Kidney (tissue), 14 donors: ENCODE measurements around the gene ZBTB7C. TPM values are rescaled to one million over a fixed set of nuclear protein-coding genes. Genes with fewer than 3 reads are reported as not detected.
A peak's percentile ranks its signal among the peaks of the same experiment; 100 is the strongest.

Experiments
- DNase-seq, 5 donors: peaks; one replicate each; pipeline ENCODE4 v3.0.0-alpha.2; 2013 to 2020
- FAIRE-seq: peaks from 2 replicates; lab custom pipeline; 2012; peaks lifted over from hg19 to GRCh38; lab: Jason Lieb, UNC
- H3K27ac ChIP-seq, 2 donors: one replicate each; pipeline ENCODE4 v1.7.0; 2013; ENCODE audit warnings: low read depth in 2 of 2, low read length in 2 of 2, inconsistent platforms in 1 of 2
- H3K27me3 ChIP-seq: one replicate; pipeline ENCODE4 v1.7.1; 2013; ENCODE audit warnings: low read length, inconsistent platforms; ENCODE audit not compliant: control insufficient read depth, insufficient read depth
- H3K36me3 ChIP-seq, 3 donors: one replicate each; pipeline versions ENCODE4 v1.7.0 to v1.7.1; 2013; ENCODE audit warnings: low read length in 3 of 3, control low read depth in 1 of 3, inconsistent platforms in 1 of 3; ENCODE audit not compliant: insufficient read depth in 3 of 3, control insufficient read depth in 2 of 3
- H3K4me1 ChIP-seq, 3 donors: one replicate each; pipeline versions ENCODE4 v1.7.0 to v1.7.1; 2013; ENCODE audit warnings: low read length in 3 of 3, inconsistent platforms in 1 of 3, low read depth in 1 of 3; ENCODE audit not compliant: control insufficient read depth in 2 of 3, insufficient read depth in 2 of 3
- H3K4me3 ChIP-seq, 3 donors: one replicate each; pipeline versions ENCODE4 v1.7.0 to v1.8.1; 2013; ENCODE audit warnings: low read length in 3 of 3, control low read depth in 1 of 3, inconsistent platforms in 1 of 3
- H3K9ac ChIP-seq, 3 donors: one replicate each; pipeline versions ENCODE4 v1.7.0 to v1.7.1; 2013; ENCODE audit warnings: low read length in 3 of 3, control low read depth in 1 of 3, inconsistent platforms in 1 of 3
- H3K9me3 ChIP-seq, 3 donors: one replicate each; pipeline versions ENCODE4 v1.7.0 to v1.7.1; 2013; ENCODE audit warnings: low read length in 3 of 3, control low read depth in 1 of 3, inconsistent platforms in 1 of 3; ENCODE audit not compliant: control insufficient read depth in 2 of 3, insufficient read depth in 1 of 3
- CTCF ChIP-seq: IDR thresholded peaks from 3 replicates; pipeline ENCODE4 v1.5.1; 2012; ENCODE audit warnings: mild to moderate bottlenecking, moderate library complexity, borderline replicate concordance; ENCODE audit not compliant: insufficient read depth; ENCODE audit errors: extremely low read depth
- intact Hi-C: fragments of 100-400 bp; cut with DNase I; formaldehyde crosslinking; loops from one replicate; pipeline ENCODE4 v1.11.1; 2022
- polyA plus RNA-seq: library from polyadenylated mRNA; stranded (reverse); fragments of 350-450 nt; fragmentation: Illumina TruSeq; extraction: RNeasy Lipid Tissue Mini Kit (QIAGEN cat#74804); gene quantifications from one replicate; pipeline ENCODE4 v1.2.3, GENCODE V29; 2014; ENCODE audit warnings: low read depth, low replicate concordance; ENCODE audit not compliant: insufficient read depth
- total RNA-seq: library from RNA; stranded (reverse); fragmentation: NEBNext Ultra II Directional; extraction: Animal tissue kit (Norgen Biotek cat#: 25700); gene quantifications from one replicate; pipeline ENCODE4 v1.2.1, GENCODE V29; 2021
- donor health status: control.
- donor health status: control.
- donor health status: control.
- donor health status: control.
- donor health status: control.
- donor health status: DM: yes; HTN: yes; CAD: no.
- donor health status: Normal renal cell carcinoma (clear cell type).

ZBTB7C gene
- total and polyA plus RNA-seq, 2 donors from 2014 or later = 1.8 to 13.8 TPM

GRCh38 chr18:48219037-48219809 lies 190.0 kb downstream of the ZBTB7C start:
- H3K27me3 ChIP-seq = no peaks in the 10 kb centered on the region
- DNase-seq (peak in 2 of 5 donors; percentile 43 to 63), FAIRE-seq (no peak)
- no peak for TF ChIP-seq CTCF
- no peak overlapping the region for H3K9ac ChIP-seq
- no peaks in the 10 kb centered on the region for H3K36me3 ChIP-seq
- H3K27ac ChIP-seq = no peak overlapping the region
- H3K4me3 ChIP-seq = no peak overlapping the region
- H3K4me1 ChIP-seq = peaks cover 0 to 2% (median 0%) of the 10 kb centered on the region in 3 donors
- intact Hi-C loops = no loop called here
- H3K9me3 ChIP-seq = no peaks in the 10 kb centered on the region

GRCh38 chr18:48218285-48219022 lies 190.7 kb downstream of the ZBTB7C start:
- intact Hi-C loops = no loop called here
- H3K27me3 ChIP-seq = no peaks in the 10 kb centered on the region
- no peaks in the 10 kb centered on the region for H3K9me3 ChIP-seq
- no peak for TF ChIP-seq CTCF
- no peaks in the 10 kb centered on the region for H3K36me3 ChIP-seq
- H3K27ac ChIP-seq = no peak overlapping the region
- H3K4me1 ChIP-seq = peaks cover 0 to 2% (median 0%) of the 10 kb centered on the region in 3 donors
- FAIRE-seq = no peak
- H3K4me3 ChIP-seq = no peak overlapping the region
- DNase-seq = no peak
- no peak overlapping the region for H3K9ac ChIP-seq

GRCh38 chr18:48217258-48218250 lies 191.6 kb downstream of the ZBTB7C start:
- intact Hi-C loops = no loop called here
- DNase-seq = no peak
- Histone ChIP-seq H3K9ac (no peak overlapping the region), H3K4me3 (no peak overlapping the region), H3K4me1 (peaks cover 0 to 2% (median 0%) of the 10 kb centered on the region in 3 donors), H3K27ac (no peak overlapping the region), H3K36me3 (no peaks in the 10 kb centered on the region), H3K27me3 (no peaks in the 10 kb centered on the region), H3K9me3 (no peaks in the 10 kb centered on the region)
- no peak for FAIRE-seq
- TF ChIP-seq CTCF = no peak
